ENCODE measurements around the gene FNDC3B.
"Not testable (repeated sequence)": the region's sequence is repeated elsewhere in the genome, so short reads cannot be mapped to it uniquely, and the experiment has no call there.

FNDC3B gene

DNA sequence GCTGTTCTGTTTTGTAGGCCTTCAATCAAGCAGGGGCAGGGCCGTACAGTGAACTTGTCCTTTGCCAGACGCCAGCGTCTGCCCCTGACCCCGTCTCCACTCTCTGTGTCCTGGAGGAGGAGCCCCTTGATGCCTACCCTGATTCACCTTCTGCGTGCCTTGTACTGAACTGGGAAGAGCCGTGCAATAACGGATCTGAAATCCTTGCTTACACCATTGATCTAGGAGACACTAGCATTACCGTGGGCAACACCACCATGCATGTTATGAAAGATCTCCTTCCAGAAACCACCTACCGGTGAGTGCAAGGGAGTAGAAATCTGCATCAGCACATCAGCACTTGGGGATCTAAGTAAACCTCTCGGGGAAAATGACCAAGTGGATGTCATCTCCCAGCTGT lies 313.4 kb downstream of the FNDC3B start:
- DNase-seq, result no peak

- DNase-seq, result no peak
Measured at GRCh38 chr3:172354931-172355499, 315.6 kb downstream of the FNDC3B start.

DNA sequence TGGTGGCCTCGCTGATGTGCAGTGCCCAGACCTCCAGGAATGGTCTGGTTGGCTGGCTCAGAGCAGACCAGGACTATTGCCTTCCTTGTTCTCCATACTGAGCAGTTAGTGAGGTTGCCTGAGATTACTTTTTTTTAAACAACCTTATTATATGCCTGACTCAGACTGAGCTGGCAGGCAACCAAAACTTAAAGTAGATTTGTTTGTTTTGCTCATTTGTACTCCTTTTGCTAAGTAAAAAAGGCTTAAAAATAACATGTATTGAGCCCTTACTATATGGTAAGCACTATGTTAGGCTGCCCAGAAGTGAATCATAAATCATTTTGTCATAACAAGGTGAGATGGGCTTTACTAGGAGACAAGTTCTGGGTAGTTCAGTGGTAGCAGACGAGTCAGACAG lies 316.5 kb downstream of the FNDC3B start:
- DNase-seq, result no peak

DNA sequence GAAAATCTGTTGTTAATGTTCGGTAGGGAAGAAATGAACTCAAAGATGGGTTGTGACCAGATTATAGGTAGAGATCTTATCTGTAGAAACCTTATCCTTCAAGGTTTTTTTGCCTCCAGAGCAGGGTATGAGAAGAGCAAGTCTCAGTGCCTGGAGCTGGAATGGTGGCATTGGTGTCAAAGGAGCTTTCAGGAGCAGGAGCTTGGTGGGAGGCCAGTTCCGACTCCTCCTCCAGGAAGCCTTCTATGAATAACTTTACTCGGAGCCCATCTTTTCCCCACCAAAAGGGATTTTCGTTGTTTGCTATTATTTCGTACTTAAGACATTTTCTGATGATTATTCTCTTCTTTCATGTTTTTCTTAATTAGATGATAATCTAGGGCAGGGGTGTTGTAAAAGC lies 317.0 kb downstream of the FNDC3B start:
- DNase-seq, result no peak

GRCh38 chr3:172357850-172358754 lies 318.7 kb downstream of the FNDC3B start:
- DNase-seq, result no peak

GRCh38 chr3:172359231-172359630 lies 319.9 kb downstream of the FNDC3B start:
- no peak for DNase-seq

- no peak for DNase-seq
Measured at GRCh38 chr3:172359996-172360395, 320.6 kb downstream of the FNDC3B start.

- DNase-seq, result no peak
Measured at GRCh38 chr3:172362583-172362982, 323.2 kb downstream of the FNDC3B start.

DNA sequence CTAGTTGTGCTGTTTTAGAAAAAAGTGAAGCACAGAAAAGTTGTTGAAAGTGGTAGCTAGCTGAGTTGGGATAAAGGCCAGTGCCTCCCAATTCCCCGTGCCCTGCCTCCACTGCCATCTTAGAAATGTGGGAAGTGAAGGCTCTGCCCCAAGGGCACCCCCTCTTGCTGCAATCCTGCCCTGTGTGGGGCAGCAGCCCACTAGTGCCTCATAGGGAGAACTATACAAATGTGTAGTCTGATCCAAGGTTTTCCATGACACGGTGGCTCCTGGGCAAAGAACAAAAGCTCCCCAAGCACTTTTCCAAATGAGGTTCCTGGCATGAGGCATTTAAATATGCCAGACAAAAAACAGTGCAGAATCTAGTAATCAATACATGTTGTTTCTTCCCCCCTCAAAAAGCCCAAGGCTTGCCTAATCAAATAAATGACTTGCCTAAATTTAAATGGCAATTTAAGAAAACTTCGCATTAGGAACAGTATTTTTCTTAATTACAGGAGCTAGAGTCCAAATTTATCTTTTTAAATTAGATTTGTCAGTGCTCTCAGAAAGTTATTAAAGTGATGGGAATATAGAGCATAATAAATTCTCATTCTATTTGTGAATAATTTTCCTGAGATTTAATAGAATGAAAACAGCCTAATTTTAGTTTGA lies 325.1 kb downstream of the FNDC3B start:
- no peak for DNase-seq

DNA sequence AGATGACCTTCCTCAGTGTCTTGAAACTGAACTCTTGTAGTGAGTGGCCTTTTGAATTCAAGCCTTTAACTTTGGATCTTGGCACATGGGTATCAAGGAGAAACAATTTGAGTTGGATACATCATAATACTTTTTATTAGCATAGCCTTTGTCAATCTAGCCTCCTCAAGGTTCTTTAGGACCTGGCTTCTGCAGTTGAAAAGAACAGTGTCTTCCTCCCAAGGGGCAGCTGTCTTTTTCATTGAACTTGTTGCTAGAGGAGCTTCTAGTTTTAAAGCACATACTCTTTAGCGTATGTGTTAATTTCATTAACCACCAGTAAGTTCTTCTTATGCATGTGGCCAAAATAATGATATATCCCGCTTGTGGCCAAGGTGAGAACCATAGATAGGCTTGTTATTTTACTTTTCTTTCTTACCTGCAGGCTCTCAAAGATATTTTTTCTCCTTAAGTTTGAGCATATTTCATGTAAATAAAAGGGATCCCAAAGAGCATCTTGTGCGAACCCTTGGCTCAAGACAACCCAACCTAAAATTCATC lies 325.7 kb downstream of the FNDC3B start:
- DNase-seq, result no peak

DNA sequence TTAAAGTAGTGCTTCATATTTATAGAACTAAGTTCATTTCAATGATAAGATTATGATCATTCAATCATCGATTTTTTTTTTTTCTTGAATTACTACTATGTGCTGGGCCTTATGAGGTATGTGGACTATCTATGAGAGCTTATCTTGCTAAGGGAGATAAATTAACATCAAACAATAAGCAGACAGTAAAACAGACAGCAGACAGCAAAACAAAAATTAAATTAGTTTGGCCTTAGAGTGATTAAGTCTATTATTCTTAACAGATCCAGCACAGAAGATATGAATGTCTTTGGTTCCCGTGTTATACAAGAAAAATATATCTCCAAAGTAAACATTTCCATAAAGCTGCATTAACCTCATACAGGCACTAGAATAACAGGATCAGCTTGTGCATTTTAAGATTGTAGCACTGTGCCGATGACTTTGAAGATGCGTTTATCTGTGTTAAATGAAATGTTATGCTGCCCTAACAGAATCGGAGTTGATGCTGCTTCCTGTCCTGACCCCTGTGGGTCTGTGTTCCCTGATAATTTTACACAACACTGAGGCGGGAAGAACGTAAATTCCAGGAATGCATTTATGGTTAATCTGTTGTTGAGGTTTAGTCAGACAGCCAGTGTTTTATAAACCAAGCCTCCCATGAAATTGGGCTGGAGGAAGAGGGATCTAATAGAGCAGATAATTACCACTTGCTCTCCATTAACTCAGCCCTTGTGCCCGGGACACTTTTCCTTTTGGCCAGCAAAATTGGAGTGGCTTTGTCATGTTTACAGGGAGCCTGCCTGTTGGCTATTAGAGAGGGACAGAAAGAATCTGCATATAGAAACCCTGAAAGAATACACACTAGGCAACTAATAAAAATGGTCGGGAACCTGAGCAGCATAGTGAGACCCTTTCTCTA lies 328.1 kb downstream of the FNDC3B start:
- peak; percentile 24 for DNase-seq

GRCh38 chr3:172368556-172368955 lies 329.2 kb downstream of the FNDC3B start:
- DNase-seq, result not testable (repeated sequence)

- DNase-seq, result no peak
Measured at GRCh38 chr3:172369590-172370259, 330.3 kb downstream of the FNDC3B start.

- DNase-seq, result no peak
Measured at GRCh38 chr3:172370419-172370818, 331.0 kb downstream of the FNDC3B start.

DNA sequence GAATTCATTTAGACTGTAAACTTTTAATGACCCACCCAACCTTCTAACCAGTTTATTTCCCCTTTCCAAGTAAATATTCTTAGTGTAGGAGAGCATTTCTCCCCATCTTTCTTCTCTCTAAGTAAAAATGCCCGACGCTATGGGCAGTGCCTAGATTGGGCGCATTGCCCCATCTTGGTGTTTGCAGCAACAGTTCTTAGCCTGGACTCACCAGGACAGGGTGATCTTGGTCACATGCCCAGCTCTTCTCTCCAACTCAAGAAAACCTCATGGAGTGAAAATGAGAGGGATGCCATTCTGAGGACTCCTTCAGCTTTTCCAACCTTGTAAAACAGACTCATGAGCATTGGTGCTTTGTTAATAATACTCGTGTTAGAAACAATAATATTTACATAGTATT lies 332.2 kb downstream of the FNDC3B start:
- DNase-seq, result no peak

GRCh38 chr3:172372895-172373294 lies 333.5 kb downstream of the FNDC3B start:
- DNase-seq, result no peak

DNA sequence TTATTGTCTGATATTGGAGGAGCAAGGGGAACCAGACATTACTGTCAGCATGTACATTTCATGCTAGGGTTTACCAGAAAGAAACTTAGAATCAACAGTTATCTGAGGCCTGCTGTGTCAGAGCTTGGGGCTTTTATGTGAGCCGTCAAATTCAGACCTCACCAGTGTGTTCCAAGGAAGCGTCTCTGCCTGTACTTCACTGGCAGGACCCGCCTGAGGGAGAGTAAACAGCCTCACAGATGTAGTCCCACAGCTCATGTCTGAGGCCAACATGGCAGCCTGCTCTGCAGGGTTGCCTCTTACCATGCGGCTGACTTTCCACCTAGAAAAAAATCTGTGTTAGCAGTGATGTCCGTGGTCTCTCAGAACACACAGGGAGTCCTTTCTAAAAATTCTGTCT lies 334.5 kb downstream of the FNDC3B start:
- no peak for DNase-seq

DNA sequence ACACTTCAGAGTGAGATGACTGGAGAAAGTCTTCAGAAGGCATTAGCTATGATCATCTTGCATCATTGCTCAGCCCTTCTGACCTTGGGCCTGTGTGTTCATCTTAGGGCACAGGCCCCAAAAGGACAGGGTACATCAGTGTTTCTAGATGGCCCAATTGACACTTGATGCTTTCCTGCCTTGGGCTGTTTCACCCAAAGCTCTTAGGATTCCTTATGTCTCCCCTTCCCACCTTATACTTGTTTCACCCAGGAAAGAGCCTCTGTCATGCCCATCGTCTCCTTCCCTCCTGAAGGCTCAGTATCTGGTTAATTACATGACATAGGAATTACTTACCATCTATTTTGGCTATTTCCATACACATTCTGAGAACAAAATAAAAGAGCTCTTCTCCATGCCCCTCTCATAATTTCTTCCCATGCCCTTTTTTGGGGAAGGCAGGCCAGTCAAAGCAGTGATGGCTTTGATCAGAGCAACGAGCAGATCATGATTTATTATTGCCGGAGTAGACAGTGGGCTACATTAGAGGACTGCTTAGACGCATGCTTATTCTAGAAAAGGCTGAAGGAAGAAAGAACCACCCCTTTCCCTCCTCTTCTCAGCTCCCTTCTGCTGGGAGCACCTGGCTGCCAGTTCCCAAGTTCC lies 335.9 kb downstream of the FNDC3B start:
- no peak for DNase-seq

GRCh38 chr3:172376402-172376801 lies 337.0 kb downstream of the FNDC3B start:
- DNase-seq, result no peak

- DNase-seq, result no peak
Measured at GRCh38 chr3:172376881-172377280, 337.5 kb downstream of the FNDC3B start.

GRCh38 chr3:172378439-172378838 lies 339.1 kb downstream of the FNDC3B start:
- DNase-seq, result no peak

- DNase-seq, result no peak
Measured at GRCh38 chr3:172379372-172379771, 340.0 kb downstream of the FNDC3B start.

All from hematopoietic multipotent progenitor cell treated with erythropoietin and hydrocortisone succinate and interleukin-3 and kit ligand, for 4 days (in vitro differentiated cells).